GM19351 (cell line): ENCODE results near the gene RCCD1.

Experiments used
- ATAC-seq: cut with Tn5 transposase; IDR thresholded peaks from one replicate; pipeline ENCODE4 v1.9.1; 2021; ENCODE audit warnings: mild to moderate bottlenecking, moderate library complexity; ENCODE audit not compliant: unreplicated experiment

RCCD1 gene

GRCh38 chr15:91001209-91001608, 46.5 kb downstream of the RCCD1 start:
- no peak for ATAC-seq

DNA sequence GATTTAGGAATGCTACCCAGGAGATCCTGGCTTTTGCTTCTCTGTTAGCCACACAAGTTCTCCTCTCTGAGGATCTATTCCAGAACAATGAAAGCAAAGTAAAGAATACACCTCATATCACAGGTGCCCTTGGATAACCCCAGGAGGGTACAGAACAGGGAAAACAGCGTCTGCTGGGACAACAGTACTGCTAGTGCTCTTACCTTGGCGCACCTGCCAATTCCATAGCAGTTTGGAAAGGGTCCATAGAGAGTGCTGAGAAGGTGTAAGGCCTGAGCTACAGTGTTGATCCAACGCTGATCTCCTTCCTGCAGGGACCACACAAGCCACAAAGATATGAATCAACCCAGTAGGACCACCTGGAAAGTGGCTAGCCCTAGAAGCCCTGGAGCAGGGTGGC, 52.6 kb downstream of the RCCD1 start:
- no peak for ATAC-seq
